Naive thymus-derived CD4-positive, alpha-beta T cell (primary cell): ENCODE results near the gene TMC1. TPM values are rescaled to one million over a fixed set of nuclear protein-coding genes. Genes with fewer than 3 reads are reported as not detected.

Source experiments
- ATAC-seq: fragments of 150-1000 bp; cut with Tn5 transposase; 2 replicates; pipeline ENCODE4 v1.10.0; 2021; ENCODE audit warnings: mild to moderate bottlenecking, moderate library complexity
- CTCF ChIA-PET: fragments of 350-600 bp; sonication (Branson Sonifier 250); formaldehyde crosslinking; loops from one replicate; lab custom pipeline; 2021; ENCODE audit warnings: antibody characterized with exemption; lab: Charles Lee
- POLR2A ChIA-PET: fragments of 350-600 bp; sonication (Branson Sonifier 250); formaldehyde crosslinking; loops from one replicate; lab custom pipeline; 2021; ENCODE audit warnings: antibody characterized with exemption, inconsistent platforms; lab: Charles Lee
- DNase-seq, 9 donors: peaks; one replicate each; pipeline versions ENCODE4 v3.0.0 to v3.0.0-alpha.2; 2020 to 2022; ENCODE audit warnings: mixed read lengths in 1 of 9
- H3K27ac ChIP-seq: one replicate; pipeline ENCODE4 v1.7.0; 2013; ENCODE audit warnings: mild to moderate bottlenecking, low read depth, low read length, moderate library complexity
- H3K27me3 ChIP-seq, 2 donors: one replicate each; pipeline ENCODE4 v1.7.0; 2013; ENCODE audit warnings: low read length in 2 of 2, mild to moderate bottlenecking in 2 of 2, moderate library complexity in 2 of 2; ENCODE audit not compliant: control insufficient read depth in 2 of 2, insufficient read depth in 2 of 2
- H3K36me3 ChIP-seq, 3 experiments: 1 replicate in 2 of 3; 2 replicates in 1 of 3; pipeline ENCODE4 v1.7.0; 2013; ENCODE audit warnings: low read length in 3 of 3, mild to moderate bottlenecking in 3 of 3, moderate library complexity in 1 of 3; ENCODE audit not compliant: insufficient read depth in 3 of 3, control insufficient read depth in 2 of 3
- H3K4me1 ChIP-seq, 2 donors: one replicate each; pipeline ENCODE4 v1.7.0; 2013; ENCODE audit warnings: low read length in 2 of 2, mild to moderate bottlenecking in 2 of 2, moderate library complexity in 1 of 2; ENCODE audit not compliant: control insufficient read depth in 2 of 2, insufficient read depth in 2 of 2
- H3K4me3 ChIP-seq: 2 replicates; pipeline ENCODE4 v1.7.0; 2013; ENCODE audit warnings: mild to moderate bottlenecking, low read length
- H3K9me3 ChIP-seq, 3 experiments: 1 replicate in 2 of 3; 2 replicates in 1 of 3; pipeline ENCODE4 v1.7.0; 2013; ENCODE audit warnings: low read length in 3 of 3; ENCODE audit not compliant: control insufficient read depth in 2 of 3
- H3K27ac Mint-ChIP-seq, 9 donors: one replicate each; pipeline ENCODE4 v1.8.0; 2020 to 2022; ENCODE audit warnings: mixed read lengths in 9 of 9, mild to moderate bottlenecking in 8 of 9, moderate library complexity in 5 of 9, inconsistent platforms in 2 of 9
- H3K27me3 Mint-ChIP-seq, 5 donors: one replicate each; pipeline ENCODE4 v1.8.0; 2021 to 2022; ENCODE audit warnings: mixed read lengths in 5 of 5, mild to moderate bottlenecking in 1 of 5
- H3K36me3 Mint-ChIP-seq, 5 donors: one replicate each; pipeline ENCODE4 v1.8.0; 2020 to 2022; ENCODE audit warnings: mixed read lengths in 5 of 5, mild to moderate bottlenecking in 3 of 5, inconsistent platforms in 1 of 5
- H3K4me1 Mint-ChIP-seq, 7 donors: one replicate each; pipeline ENCODE4 v1.8.0; 2020 to 2022; ENCODE audit warnings: mixed read lengths in 7 of 7, mild to moderate bottlenecking in 3 of 7, inconsistent platforms in 1 of 7
- H3K4me3 Mint-ChIP-seq, 10 donors: one replicate each; pipeline ENCODE4 v1.8.0; 2020 to 2022; ENCODE audit warnings: mild to moderate bottlenecking in 10 of 10, mixed read lengths in 10 of 10, moderate library complexity in 6 of 10, inconsistent platforms in 2 of 10
- H3K9me3 Mint-ChIP-seq, 11 donors: one replicate each; pipeline ENCODE4 v1.8.0; 2020 to 2022; ENCODE audit warnings: mixed read lengths in 11 of 11, mild to moderate bottlenecking in 4 of 11, inconsistent platforms in 1 of 11, moderate library complexity in 1 of 11
- intact Hi-C, 2 donors: fragments of 100-400 bp; cut with micrococcal nuclease; formaldehyde crosslinking; loops; one replicate each; pipeline ENCODE4 v1.15.1; 2023
- polyA plus RNA-seq, 2 donors: library from polyadenylated mRNA; unstranded; fragments of 300-500 nt; fragmentation: Illumina TruSeq; gene quantifications; one replicate each; pipeline ENCODE4 v1.2.3, GENCODE V29; 2021
- total RNA-seq, 6 experiments: library from RNA in 5 of 6; stranded (reverse) in 5 of 6; gene quantifications; 1 replicate in 5 of 6; 2 replicates in 1 of 6; pipeline ENCODE4 v1.2.3 and lab custom pipeline; 2021 to 2026

The TMC1 gene
- total and polyA plus RNA-seq, 7 experiments from 2014 or later = not detected

- intact Hi-C loops = no loop called here
- no peak for ATAC-seq
These were observed 52.9 kb downstream of the TMC1 start for GRCh38 chr9:72574156-72574810.

GRCh38 chr9:72575666-72576065 is 54.3 kb downstream of the TMC1 start:
- peaks cover 0 to 13% (median 0%) of the 10 kb centered on the region in 7 donors for H3K4me1 Mint-ChIP-seq
- no peaks in the 10 kb centered on the region for H3K9me3 Mint-ChIP-seq
- Histone ChIP-seq H3K9me3 (no peaks in the 10 kb centered on the region), H3K36me3 (no peaks in the 10 kb centered on the region), H3K27me3 (no peaks in the 10 kb centered on the region), H3K4me3 (no peak overlapping the region), H3K27ac (no peak overlapping the region), H3K4me1 (no peaks in the 10 kb centered on the region)
- no peak overlapping the region for H3K4me3 Mint-ChIP-seq
- ChIA-PET CTCF (no interaction called here), POLR2A (no interaction called here)
- intact Hi-C loops = no loop called here
- no peaks in the 10 kb centered on the region for H3K36me3 Mint-ChIP-seq
- H3K27ac Mint-ChIP-seq = no peak overlapping the region
- DNase-seq = no peak
- no peak for ATAC-seq
- peaks cover 0 to 10% (median 0%) of the 10 kb centered on the region in 5 donors for H3K27me3 Mint-ChIP-seq

More at GRCh38 chr9:72574156-72574810, 52.9 kb downstream of the TMC1 start:
- POLR2A ChIA-PET = interaction anchor here (0.6 to 1.0 kb wide), 3 partner anchors 10 to 662 kb away, joined by 3 to 5 read pairs (median 3); no protein-coding TSS in a partner anchor
- no peak overlapping the region for H3K27ac Mint-ChIP-seq
- no peaks in the 10 kb centered on the region for H3K4me1 ChIP-seq
- no peaks in the 10 kb centered on the region for H3K27me3 ChIP-seq
- H3K27me3 Mint-ChIP-seq = peaks cover 0 to 6% (median 3%) of the 10 kb centered on the region in 5 donors
- no peak for DNase-seq
- no peaks in the 10 kb centered on the region for H3K9me3 ChIP-seq
- peaks cover 0 to 7% (median 0%) of the 10 kb centered on the region in 7 donors for H3K4me1 Mint-ChIP-seq
- CTCF ChIA-PET = no interaction called here
- H3K27ac ChIP-seq = no peak overlapping the region
- no peaks in the 10 kb centered on the region for H3K9me3 Mint-ChIP-seq
- no peaks in the 10 kb centered on the region for H3K36me3 ChIP-seq
- no peak overlapping the region for H3K4me3 Mint-ChIP-seq
- no peak overlapping the region for H3K4me3 ChIP-seq
- no peaks in the 10 kb centered on the region for H3K36me3 Mint-ChIP-seq

GRCh38 chr9:72576087-72576486 is 54.7 kb downstream of the TMC1 start:
- H3K4me3 Mint-ChIP-seq = no peak overlapping the region
- DNase-seq (no peak), ATAC-seq (no peak)
- H3K9me3 ChIP-seq = no peaks in the 10 kb centered on the region
- no peaks in the 10 kb centered on the region for H3K36me3 Mint-ChIP-seq
- ChIA-PET CTCF (no interaction called here), POLR2A (no interaction called here)
- H3K27me3 ChIP-seq = no peaks in the 10 kb centered on the region
- no peaks in the 10 kb centered on the region for H3K4me1 ChIP-seq
- H3K27ac Mint-ChIP-seq = no peak overlapping the region
- H3K9me3 Mint-ChIP-seq = no peaks in the 10 kb centered on the region
- no peak overlapping the region for H3K4me3 ChIP-seq
- H3K27ac ChIP-seq = no peak overlapping the region
- peaks cover 0 to 10% (median 0%) of the 10 kb centered on the region in 5 donors for H3K27me3 Mint-ChIP-seq
- H3K4me1 Mint-ChIP-seq = peaks cover 0 to 15% (median 0%) of the 10 kb centered on the region in 7 donors
- intact Hi-C loops = no loop called here
- no peaks in the 10 kb centered on the region for H3K36me3 ChIP-seq

- Histone ChIP-seq H3K27me3 (no peaks in the 10 kb centered on the region), H3K4me1 (no peaks in the 10 kb centered on the region), H3K9me3 (no peaks in the 10 kb centered on the region), H3K27ac (no peak overlapping the region), H3K36me3 (no peaks in the 10 kb centered on the region), H3K4me3 (no peak overlapping the region)
- H3K36me3 Mint-ChIP-seq = no peaks in the 10 kb centered on the region
- peaks cover 0 to 10% (median 0%) of the 10 kb centered on the region in 5 donors for H3K27me3 Mint-ChIP-seq
- DNase-seq (no peak), ATAC-seq (no peak)
- ChIA-PET POLR2A (interaction anchor here (1.1 kb wide), 1 partner anchor 212 kb away, joined by 3 read pairs; the partner anchor contains the start of gene ZFAND5), CTCF (interaction anchor here (1.0 to 1.4 kb wide), 2 partner anchors 12 to 15 kb away, joined by 3 to 4 read pairs; no protein-coding TSS in a partner anchor)
- H3K27ac Mint-ChIP-seq = peak overlapping the region in 1 of 9 donors; percentile 30
- no peaks in the 10 kb centered on the region for H3K9me3 Mint-ChIP-seq
- H3K4me1 Mint-ChIP-seq = peaks cover 0 to 15% (median 0%) of the 10 kb centered on the region in 7 donors
- H3K4me3 Mint-ChIP-seq = no peak overlapping the region
- intact Hi-C loops = no loop called here
These were observed 55.9 kb downstream of the TMC1 start for GRCh38 chr9:72577212-72577753.

- H3K36me3 Mint-ChIP-seq = peaks cover 0 to 3% (median 0%) of the 10 kb centered on the region in 5 donors
- intact Hi-C loops = no loop called here
- no peak overlapping the region for H3K4me3 ChIP-seq
- H3K27me3 Mint-ChIP-seq = peaks cover 0 to 10% (median 0%) of the 10 kb centered on the region in 5 donors
- no peaks in the 10 kb centered on the region for H3K9me3 ChIP-seq
- H3K27me3 ChIP-seq = no peaks in the 10 kb centered on the region
- peaks cover 0 to 20% (median 0%) of the 10 kb centered on the region in 7 donors for H3K4me1 Mint-ChIP-seq
- H3K27ac Mint-ChIP-seq = no peak overlapping the region
- ATAC-seq = no peak
- H3K4me1 ChIP-seq = no peaks in the 10 kb centered on the region
- ChIA-PET CTCF (interaction anchor here (1.4 kb wide), 1 partner anchor 11 kb away, joined by 3 read pairs; no protein-coding TSS in a partner anchor), POLR2A (no interaction called here)
- H3K27ac ChIP-seq = no peak overlapping the region
- DNase-seq = no peak
- H3K36me3 ChIP-seq = no peaks in the 10 kb centered on the region
- H3K4me3 Mint-ChIP-seq = no peak overlapping the region
- H3K9me3 Mint-ChIP-seq = peaks cover 0 to 2% (median 0%) of the 10 kb centered on the region in 11 donors
These were observed 57.8 kb downstream of the TMC1 start for GRCh38 chr9:72579190-72579589.

GRCh38 chr9:72579880-72580550 is 58.6 kb downstream of the TMC1 start:
- POLR2A ChIA-PET = no interaction called here
- ATAC-seq = no peak
- intact Hi-C loops = no loop called here

More at GRCh38 chr9:72579880-72580550, 58.6 kb downstream of the TMC1 start:
- H3K27me3 Mint-ChIP-seq = peaks cover 0 to 10% (median 0%) of the 10 kb centered on the region in 5 donors
- CTCF ChIA-PET = interaction anchor here (1.4 kb wide), 1 partner anchor 10 kb away, joined by 3 read pairs; no protein-coding TSS in a partner anchor
- H3K4me3 Mint-ChIP-seq = no peak overlapping the region
- H3K4me3 ChIP-seq = no peak overlapping the region
- H3K27me3 ChIP-seq = no peaks in the 10 kb centered on the region
- H3K27ac Mint-ChIP-seq = no peak overlapping the region
- H3K36me3 ChIP-seq = no peaks in the 10 kb centered on the region
- H3K27ac ChIP-seq = no peak overlapping the region
- peaks cover 0 to 18% (median 0%) of the 10 kb centered on the region in 7 donors for H3K4me1 Mint-ChIP-seq
- no peaks in the 10 kb centered on the region for H3K4me1 ChIP-seq
- peaks cover 0 to 2% (median 0%) of the 10 kb centered on the region in 11 donors for H3K9me3 Mint-ChIP-seq
- no peak for DNase-seq
- H3K36me3 Mint-ChIP-seq = peaks cover 0 to 3% (median 0%) of the 10 kb centered on the region in 5 donors
- no peaks in the 10 kb centered on the region for H3K9me3 ChIP-seq
